K562 (cell line): ENCODE measurements around the gene ANKRD12. TPM values are rescaled to one million over a fixed set of nuclear protein-coding genes. Genes with fewer than 3 reads are reported as not detected.
A peak's percentile ranks its signal among the peaks of the same experiment; 100 is the strongest.

Experiments used
- HOXB6 ChIP-seq: fragments of 250-450 bp; sonication (Bioruptor Pico); IDR thresholded peaks from 2 replicates; pipeline ENCODE4 v1.5.1; 2022; ENCODE audit warnings: mild to moderate bottlenecking, borderline replicate concordance
- MLLT1 ChIP-seq, 2 experiments: fragments of 450-650 bp; IDR thresholded peaks; 2 replicates each; pipeline ENCODE4 v1.6.1; 2016
- NR0B1 ChIP-seq: fragments of 450-650 bp; IDR thresholded peaks from one replicate; pipeline ENCODE4 v1.6.1; 2018; ENCODE audit warnings: mild to moderate bottlenecking, moderate library complexity; ENCODE audit not compliant: partially characterized antibody
- NR2C2 ChIP-seq, 2 experiments: fragments of 200-800 bp in 1 of 2; sonication (Bioruptor generic) in 1 of 2; sonication (generic) in 1 of 2; formaldehyde crosslinking in 1 of 2; IDR thresholded peaks; 2 replicates each; pipeline versions ENCODE4 v1.6.1 to v1.8.0; 2016 to 2022; ENCODE audit warnings: mild to moderate bottlenecking in 1 of 2, missing compliant biosample characterization in 1 of 2, missing genetic modification characterization in 1 of 2, missing genetic modification reagents in 1 of 2
- REST ChIP-seq, 2 experiments: fragments of 450-650 bp; formaldehyde crosslinking in 1 of 2; IDR thresholded peaks; 2 replicates each; pipeline versions ENCODE4 v1.4.0 to v1.6.1; 2014 to 2020; ENCODE audit warnings: mild to moderate bottlenecking in 2 of 2, borderline replicate concordance in 1 of 2, low read depth in 1 of 2
- SRSF7 ChIP-seq: fragments of 200-400 bp; formaldehyde crosslinking; optimal IDR thresholded peaks from 2 replicates; pipeline ENCODE3; 2017; ENCODE audit warnings: mild to moderate bottlenecking, low read depth, low read length
- TAF15 ChIP-seq: fragments of 200-400 bp; formaldehyde crosslinking; IDR thresholded peaks from 2 replicates; pipeline ENCODE4 v1.6.1; 2017; ENCODE audit warnings: mild to moderate bottlenecking, low read depth, low read length, moderate library complexity
- WHSC1 ChIP-seq: IDR thresholded peaks from one replicate; pipeline ENCODE4 v1.6.1; 2012; ENCODE audit warnings: low read length, control low read depth, inconsistent platforms
- ZNF253 ChIP-seq: fragments of 250-450 bp; sonication (Bioruptor Pico); conservative IDR thresholded peaks from 2 replicates; pipeline ENCODE4 v1.6.1; 2021; ENCODE audit warnings: mild to moderate bottlenecking
- ZNF561 ChIP-seq: fragments of 450-650 bp; formaldehyde crosslinking; conservative IDR thresholded peaks from 2 replicates; pipeline ENCODE4 v1.4.0; 2020; ENCODE audit warnings: mild to moderate bottlenecking, moderate library complexity
- polyA plus RNA-seq, 8 experiments: library from polyadenylated mRNA; depleted of rRNA in 4 of 8; stranded (reverse) in 5 of 8; unstranded in 3 of 8; fragments of >200 nt; fragmentation: Nextera tagmentation in 2 of 8; fragmentation: Illumina TruSeq in 1 of 8; extraction: Ambion mirVana in 2 of 8; extraction: Trizol in 1 of 8; gene quantifications; 2 replicates each; pipeline versions ENCODE4 v1.2.1 to v1.2.3, GENCODE V29; 2011 to 2014; ENCODE audit warnings: inconsistent platforms in 1 of 8, missing spikeins in 1 of 8
- total RNA-seq, 7 experiments: library from RNA; depleted of rRNA in 6 of 7; stranded (reverse); fragments of >200 nt in 6 of 7; fragmentation: Illumina TruSeq in 2 of 7; extraction: Trizol in 2 of 7; gene quantifications; 2 replicates each; pipeline versions ENCODE4 v1.2.1 to v1.2.3, GENCODE V29; 2011 to 2021; ENCODE audit warnings: low replicate concordance in 1 of 7
- TF ChIP-seq, protein P1 (sequence below): fragments of 450-650 bp; IDR thresholded peaks from 2 replicates; pipeline ENCODE4 v1.6.1; 2016

The ANKRD12 gene
- total and polyA plus RNA-seq, 9 of the 15 experiments (the other 6 are each of a cell fraction or from before 2014, with no cell fraction given) = 6.6 to 28.2 (median 16.0) TPM

GRCh38 chr18:9137168-9138066, 836 bp downstream of the ANKRD12 start (continued):
- TF ChIP-seq REST (IDR thresholded peaks at IDR 0.05; ENCODE audit: borderline replicate concordance) = no peak
- TF ChIP-seq REST (CRISPR knock-in tag; IDR thresholded peaks at IDR 0.05; ENCODE audit: low read depth) = 0 out of 2 replicates have a peak, but pooled peaks have one; percentile 44
- TF ChIP-seq, protein P1, sequence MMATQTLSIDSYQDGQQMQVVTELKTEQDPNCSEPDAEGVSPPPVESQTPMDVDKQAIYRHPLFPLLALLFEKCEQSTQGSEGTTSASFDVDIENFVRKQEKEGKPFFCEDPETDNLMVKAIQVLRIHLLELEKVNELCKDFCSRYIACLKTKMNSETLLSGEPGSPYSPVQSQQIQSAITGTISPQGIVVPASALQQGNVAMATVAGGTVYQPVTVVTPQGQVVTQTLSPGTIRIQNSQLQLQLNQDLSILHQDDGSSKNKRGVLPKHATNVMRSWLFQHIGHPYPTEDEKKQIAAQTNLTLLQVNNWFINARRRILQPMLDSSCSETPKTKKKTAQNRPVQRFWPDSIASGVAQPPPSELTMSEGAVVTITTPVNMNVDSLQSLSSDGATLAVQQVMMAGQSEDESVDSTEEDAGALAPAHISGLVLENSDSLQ = peak; percentile 69
- TF ChIP-seq TAF15 = no peak
- TF ChIP-seq ZNF561 (CRISPR knock-in tag) = no peak
- no peak for TF ChIP-seq NR2C2 (CRISPR knock-in tag; IDR thresholded peaks at IDR 0.05)
- TF ChIP-seq NR2C2 (tag; IDR thresholded peaks at IDR 0.05) = peak; percentile 52
- no peak for TF ChIP-seq WHSC1
- no peak for TF ChIP-seq HOXB6 (CRISPR knock-in tag)
- no peak for TF ChIP-seq ZNF253 (CRISPR knock-in tag)
- peak; percentile 71 to 74; a peak in 3 of 4 replicates for TF ChIP-seq MLLT1 (IDR thresholded peaks at IDR 0.05)
- no peak for TF ChIP-seq NR0B1
- TF ChIP-seq SRSF7 = no peak
